Fibroblast of the conjunctiva (primary cell): Measurements from ENCODE around the gene TRERF1.

Experiments
- DNase-seq: peaks from one replicate; pipeline ENCODE4 v3.0.0-alpha.2; 2010; ENCODE audit warnings: low read depth

The TRERF1 gene

DNA sequence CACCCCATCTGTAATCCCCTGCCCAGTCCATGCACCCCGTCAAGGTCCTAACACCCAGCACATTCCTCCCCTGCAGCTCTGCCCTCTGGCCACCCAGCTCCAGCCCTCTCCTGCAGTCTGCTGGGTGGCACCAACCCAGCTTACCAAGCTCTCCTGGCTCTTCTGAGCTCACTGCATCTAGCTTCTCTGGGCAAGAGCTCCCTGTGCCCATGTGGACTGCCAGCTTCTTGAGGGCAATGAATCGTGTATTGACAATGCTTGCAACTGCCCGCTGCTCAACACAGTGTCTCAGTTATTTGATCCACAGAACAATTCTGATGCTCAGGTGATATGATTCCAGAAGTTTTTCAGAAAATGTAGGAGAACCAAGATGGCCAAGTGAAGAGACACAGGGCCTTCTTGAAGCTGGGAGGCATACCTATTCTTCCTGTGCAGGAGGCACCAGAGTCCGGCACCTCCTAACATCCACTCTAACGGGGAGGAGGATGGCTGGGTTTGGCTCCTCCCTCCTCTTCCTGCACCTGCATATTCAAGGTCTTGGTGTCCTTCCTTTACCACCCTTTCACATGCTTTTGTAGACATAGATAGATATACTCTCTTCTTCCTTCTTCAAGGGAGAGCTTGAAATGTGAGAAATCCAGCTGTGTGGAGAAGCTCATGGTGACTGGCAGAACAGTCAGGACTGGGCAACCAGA, 85.6 kb downstream of the TRERF1 start:
- no peak for DNase-seq

- no peak for DNase-seq
Observed at GRCh38 chr6:42365021-42365420, 86.7 kb downstream of the TRERF1 start.

GRCh38 chr6:42363926-42364849, 87.5 kb downstream of the TRERF1 start:
- no peak for DNase-seq

- no peak for DNase-seq
Observed at GRCh38 chr6:42361036-42361435, 90.7 kb downstream of the TRERF1 start.

- no peak for DNase-seq
Observed at GRCh38 chr6:42359021-42359420, 92.7 kb downstream of the TRERF1 start.

GRCh38 chr6:42355416-42355815, 96.3 kb downstream of the TRERF1 start:
- DNase-seq, result no peak

GRCh38 chr6:42354702-42355101, 97.0 kb downstream of the TRERF1 start:
- no peak for DNase-seq

- peak; percentile 14 for DNase-seq
Observed at GRCh38 chr6:42352856-42353564, 98.7 kb downstream of the TRERF1 start.

GRCh38 chr6:42350911-42351310, 100.8 kb downstream of the TRERF1 start:
- DNase-seq, result no peak

GRCh38 chr6:42349753-42350511, 101.8 kb downstream of the TRERF1 start:
- DNase-seq, result no peak

DNA sequence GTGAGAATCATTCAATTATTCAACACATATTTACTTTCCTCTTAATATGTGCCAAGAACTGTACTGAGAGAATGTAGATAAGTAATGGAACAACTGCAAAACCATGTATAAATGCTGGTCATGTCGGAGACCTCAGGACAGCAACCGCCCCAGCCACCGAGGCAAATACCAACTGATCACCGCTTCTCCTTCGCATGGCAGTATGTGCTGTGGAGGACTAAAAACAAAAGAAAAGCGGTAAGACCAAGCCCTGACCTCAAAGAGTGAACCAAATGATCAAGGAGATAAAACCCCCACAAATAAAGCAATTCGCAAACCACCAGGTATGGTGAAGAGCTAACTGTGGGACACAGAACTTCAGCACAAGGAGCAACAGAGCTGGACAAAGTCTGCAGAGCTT, 104.3 kb downstream of the TRERF1 start:
- DNase-seq, result no peak

DNA sequence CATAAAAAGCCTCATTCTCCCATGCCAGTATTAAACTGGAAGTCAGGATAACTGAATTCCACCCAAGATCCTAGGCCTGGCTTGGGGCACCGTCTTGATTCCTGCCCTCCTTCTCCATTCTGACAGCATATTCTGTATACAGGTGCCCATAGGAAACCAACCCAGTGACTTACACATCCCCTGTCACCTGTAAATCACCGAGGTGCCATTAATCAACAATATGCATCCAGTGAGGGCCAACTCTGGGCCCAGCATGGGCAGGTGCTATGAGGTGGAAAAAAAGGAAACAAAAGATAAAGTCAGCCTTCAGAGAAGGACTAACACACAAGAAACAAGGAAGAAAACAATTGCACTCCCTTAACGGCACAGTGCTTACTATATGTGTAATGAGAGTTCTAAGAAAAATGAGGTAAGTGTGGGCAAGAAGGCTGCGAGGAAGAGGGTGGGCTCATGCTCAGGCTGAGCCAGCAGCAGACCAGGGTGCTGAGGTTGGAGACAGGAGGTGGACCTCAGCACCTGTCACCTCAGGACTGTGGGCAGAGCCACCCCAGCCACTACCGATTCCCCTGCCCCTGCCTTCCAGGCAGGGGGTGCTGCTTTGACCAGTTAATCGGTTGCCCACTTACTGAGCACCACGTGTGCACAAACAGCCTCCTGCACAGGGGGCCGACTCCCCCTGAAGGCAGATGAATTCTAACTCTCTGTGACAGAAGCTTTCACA, 105.9 kb downstream of the TRERF1 start:
- no peak for DNase-seq

DNA sequence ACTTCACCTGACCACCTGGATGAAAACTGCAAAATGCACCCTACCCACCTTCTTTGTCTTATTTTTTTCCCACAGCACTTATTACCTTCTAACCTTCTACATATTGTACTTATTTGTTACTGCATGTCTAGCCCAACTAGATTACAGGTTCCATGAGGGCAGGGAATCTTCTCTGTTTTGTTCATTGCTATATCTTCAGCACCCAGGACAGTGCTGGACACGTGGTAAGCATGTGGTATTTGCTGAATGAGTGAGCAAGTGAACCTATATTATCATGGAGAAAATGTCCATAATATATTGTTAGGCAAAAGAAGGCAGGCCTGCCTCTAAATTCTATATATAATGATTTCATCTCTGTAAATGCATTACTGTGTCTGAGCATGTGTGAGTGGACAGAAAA, 107.0 kb downstream of the TRERF1 start:
- DNase-seq, result no peak

DNA sequence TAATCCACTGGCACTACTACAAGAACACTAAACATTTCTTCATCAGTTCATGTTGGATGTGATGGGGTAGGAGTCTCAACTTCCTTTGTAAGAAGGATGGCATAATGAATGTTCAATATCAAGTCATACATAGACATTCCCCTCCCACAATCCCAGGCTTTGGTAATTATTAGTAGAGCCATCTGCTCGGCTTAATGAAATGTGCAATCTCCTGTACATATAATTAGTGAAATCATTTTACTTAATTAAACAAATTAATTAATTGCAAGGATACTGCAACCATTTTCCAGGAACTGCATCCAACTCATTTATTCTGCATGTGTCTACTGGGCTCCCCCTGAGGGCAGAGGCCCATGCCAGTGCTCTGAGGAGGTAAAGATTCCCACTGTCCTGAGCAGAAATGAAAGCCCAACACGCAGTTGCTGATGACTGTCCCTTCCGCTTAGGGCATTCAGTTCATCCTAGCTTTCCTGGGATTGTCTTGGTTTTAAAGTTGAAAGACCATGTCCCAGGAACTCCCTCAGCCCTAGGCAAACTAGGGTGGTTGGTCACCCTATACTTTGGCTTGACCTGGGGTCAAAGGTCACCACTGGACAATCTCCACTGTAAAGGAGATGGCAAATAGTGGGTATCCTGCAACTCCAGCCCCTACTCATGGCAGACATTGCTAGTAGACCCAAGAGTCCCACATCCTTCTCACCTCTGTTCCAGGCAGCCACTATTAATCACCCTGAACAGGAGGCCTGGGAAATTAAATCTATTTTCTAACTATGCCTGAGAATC, 109.8 kb downstream of the TRERF1 start:
- DNase-seq, result no peak

DNA sequence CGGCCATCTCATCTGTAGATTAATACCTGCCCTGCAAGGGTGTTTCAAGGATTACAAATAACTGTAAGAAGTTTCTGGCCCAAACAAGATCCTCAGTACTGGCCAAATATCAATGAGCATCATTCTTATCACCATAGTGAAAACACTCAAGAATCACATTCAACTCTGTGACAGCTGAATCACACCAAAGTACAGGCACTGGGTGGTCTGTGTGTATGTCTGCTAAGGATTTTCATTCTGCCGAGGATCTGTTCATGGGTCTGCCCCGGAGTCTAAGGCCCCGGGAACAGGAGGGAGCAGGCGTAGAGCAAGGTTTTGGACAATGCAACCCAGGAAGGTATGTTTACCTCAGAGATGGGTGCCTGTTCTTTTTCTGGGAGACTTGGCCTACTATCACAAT, 110.5 kb downstream of the TRERF1 start:
- DNase-seq, result no peak

DNA sequence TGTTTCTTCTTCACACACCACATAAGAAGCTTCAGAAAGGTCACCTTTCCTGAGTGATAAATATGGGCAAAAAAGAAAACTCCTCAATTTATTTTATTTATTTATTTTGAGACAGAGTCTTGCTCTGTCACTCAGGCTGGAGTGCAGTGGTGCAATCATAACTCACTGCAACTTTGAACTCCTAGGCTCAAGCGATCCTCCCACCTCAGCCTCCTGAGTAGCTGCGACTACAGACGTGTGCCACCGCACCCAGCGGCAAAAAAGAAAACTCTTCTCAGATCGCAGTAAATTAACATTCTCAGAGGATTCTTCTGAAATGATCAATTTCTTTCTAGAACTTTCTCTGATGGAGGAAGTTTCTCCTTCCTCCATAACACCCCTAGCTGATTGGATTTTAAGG, 111.2 kb downstream of the TRERF1 start:
- DNase-seq, result no peak

- DNase-seq, result no peak
Observed at GRCh38 chr6:42339991-42340401, 111.7 kb downstream of the TRERF1 start.

DNA sequence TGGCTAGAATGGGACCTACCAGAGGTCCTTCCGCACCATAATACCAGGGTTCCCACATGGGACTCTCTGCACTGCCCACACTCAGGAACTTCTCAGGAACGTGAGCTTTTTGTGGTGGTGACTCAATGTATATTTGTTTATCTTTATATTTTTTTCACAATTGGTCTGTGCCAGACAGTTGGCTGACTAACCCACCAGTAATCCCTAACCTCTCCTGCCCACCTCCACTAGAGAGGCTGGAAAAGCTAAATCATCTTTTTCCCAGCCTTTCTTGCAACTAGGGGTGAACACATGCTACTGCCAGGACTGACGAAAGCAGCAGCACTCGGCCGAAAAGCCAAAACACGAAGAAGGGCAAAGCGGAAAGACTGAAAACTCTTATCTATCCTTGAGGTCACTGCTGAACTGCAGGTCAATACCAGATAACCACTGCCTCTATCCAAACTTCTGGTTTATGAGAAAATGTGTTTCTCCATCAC, 112.9 kb downstream of the TRERF1 start:
- DNase-seq, result peak; percentile 89

GRCh38 chr6:42337985-42338743, 113.6 kb downstream of the TRERF1 start:
- DNase-seq, result no peak

DNA sequence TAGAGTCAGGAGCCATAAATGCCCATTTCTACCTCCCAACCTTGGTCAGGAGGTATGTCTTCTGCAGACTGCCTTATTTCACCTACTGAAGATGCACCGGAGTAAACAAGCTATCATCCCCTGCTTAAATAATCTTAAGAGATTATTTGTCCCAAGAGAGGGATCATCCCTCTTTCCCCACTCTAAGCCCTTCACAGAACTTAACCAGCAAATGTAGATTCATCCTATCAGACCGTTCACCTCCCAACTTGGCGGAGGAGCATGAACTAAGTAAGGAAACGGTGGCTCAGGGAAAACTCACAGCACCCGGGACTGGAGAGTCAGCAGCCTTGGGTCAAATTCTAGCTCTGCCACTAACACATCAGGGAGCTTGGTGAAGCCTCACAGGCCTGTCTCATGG, 115.3 kb downstream of the TRERF1 start:
- DNase-seq, result no peak
